ENCODE data around the gene RAD21L1. TPM values are rescaled to one million over a fixed set of nuclear protein-coding genes. Genes with fewer than 3 reads are reported as not detected.
"Not testable (repeated sequence)": the region's sequence is repeated elsewhere in the genome, so short reads cannot be mapped to it uniquely, and the experiment has no call there.

The RAD21L1 gene
- total RNA-seq, 5 donors from 2014 or later (not counting 1 experiment from before 2014, with no cell fraction given), result 0.73 to 1.6 (median 0.88) TPM; not detected in 2

DNA sequence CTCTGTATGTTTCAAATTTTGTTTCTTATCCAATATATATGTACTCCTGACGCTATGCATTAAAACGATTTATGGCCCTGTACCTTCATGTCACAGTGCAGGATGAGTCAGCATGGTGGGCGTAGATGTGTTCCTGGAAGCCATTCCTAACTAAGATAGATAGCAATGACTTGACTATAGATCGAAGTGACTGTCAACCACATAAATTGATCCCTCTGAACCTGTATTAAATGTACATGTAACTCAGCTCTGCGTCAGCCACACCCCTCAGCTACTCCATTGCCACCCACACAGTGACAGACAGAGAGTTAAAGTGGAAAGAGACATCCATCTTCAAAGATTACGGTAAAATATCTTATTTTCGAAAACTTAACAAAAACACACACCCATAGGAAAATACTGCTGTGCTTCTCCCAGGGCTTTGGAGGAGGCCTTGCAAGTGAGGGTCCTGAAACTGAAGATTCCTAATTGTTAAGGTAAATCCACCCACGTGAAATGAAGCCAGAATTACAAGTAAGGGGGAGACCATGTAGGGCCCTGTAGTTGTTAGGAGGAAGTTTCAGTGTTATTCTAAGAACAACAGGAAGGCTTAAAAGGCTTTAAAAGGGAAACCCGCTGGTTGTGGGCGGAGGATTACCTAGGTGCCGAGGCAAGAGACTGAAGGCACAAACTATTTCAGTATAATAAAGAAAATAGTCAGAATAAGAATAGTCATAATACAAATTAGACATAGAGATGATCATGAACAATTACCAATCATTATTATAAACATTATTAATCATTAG, 10.3 kb upstream of the RAD21L1 start:
- Mint-ChIP-seq H3K4me3 (peak overlapping the region; percentile 44 to 66 (median 48)), H3K36me3 (no peaks in the 10 kb centered on the region), H3K9me3 (no peaks in the 10 kb centered on the region), H3K27me3 (peaks cover 5 to 14% of the 10 kb centered on the region in 2 donors), H3K27ac (peak overlapping the region; percentile 95 to 97), H3K4me1 (peaks cover 38 to 50% (median 49%) of the 10 kb centered on the region in 3 donors)
- WGBS (ENCODE audit: insufficient coverage), result 39% methylated on average over 2 of the region's 11 CpGs
- POLR2A ChIA-PET, result no interaction called here
- CTCF ChIA-PET, result no interaction called here
- H3K36me3 ChIP-seq (ENCODE audit: control insufficient read depth in 2 of 2, extremely low read depth in 1 of 2, insufficient read depth in 1 of 2, low read length in 1 of 2), result no peaks in the 10 kb centered on the region
- ATAC-seq (replicated peaks in 1 of 4) (peak; percentile 73 to 87 (median 82)), DNase-seq (peak in 12 of 35 experiments; percentile 8 to 45 (median 27))
- H3K9me3 ChIP-seq, result no peaks in the 10 kb centered on the region
- peak overlapping the region; percentile 54 for H3K27ac ChIP-seq (ENCODE audit: low read length)
- H3K4me3 ChIP-seq (ENCODE audit: control insufficient read depth in 1 of 2, extremely low read depth in 1 of 2, low read length in 1 of 2), result no peak overlapping the region
- peaks cover 0 to 6% of the 10 kb centered on the region in 2 experiments for H3K27me3 ChIP-seq (replicated peaks in 1 of 2; ENCODE audit: control insufficient read depth in 2 of 2, extremely low read depth in 1 of 2, insufficient read depth in 2 of 2, low read length in 1 of 2)
- peaks cover 6 to 24% of the 10 kb centered on the region in 2 experiments for H3K4me1 ChIP-seq (ENCODE audit: control insufficient read depth in 1 of 2, extremely low read depth in 1 of 2, insufficient read depth in 2 of 2, low read length in 2 of 2)

DNA sequence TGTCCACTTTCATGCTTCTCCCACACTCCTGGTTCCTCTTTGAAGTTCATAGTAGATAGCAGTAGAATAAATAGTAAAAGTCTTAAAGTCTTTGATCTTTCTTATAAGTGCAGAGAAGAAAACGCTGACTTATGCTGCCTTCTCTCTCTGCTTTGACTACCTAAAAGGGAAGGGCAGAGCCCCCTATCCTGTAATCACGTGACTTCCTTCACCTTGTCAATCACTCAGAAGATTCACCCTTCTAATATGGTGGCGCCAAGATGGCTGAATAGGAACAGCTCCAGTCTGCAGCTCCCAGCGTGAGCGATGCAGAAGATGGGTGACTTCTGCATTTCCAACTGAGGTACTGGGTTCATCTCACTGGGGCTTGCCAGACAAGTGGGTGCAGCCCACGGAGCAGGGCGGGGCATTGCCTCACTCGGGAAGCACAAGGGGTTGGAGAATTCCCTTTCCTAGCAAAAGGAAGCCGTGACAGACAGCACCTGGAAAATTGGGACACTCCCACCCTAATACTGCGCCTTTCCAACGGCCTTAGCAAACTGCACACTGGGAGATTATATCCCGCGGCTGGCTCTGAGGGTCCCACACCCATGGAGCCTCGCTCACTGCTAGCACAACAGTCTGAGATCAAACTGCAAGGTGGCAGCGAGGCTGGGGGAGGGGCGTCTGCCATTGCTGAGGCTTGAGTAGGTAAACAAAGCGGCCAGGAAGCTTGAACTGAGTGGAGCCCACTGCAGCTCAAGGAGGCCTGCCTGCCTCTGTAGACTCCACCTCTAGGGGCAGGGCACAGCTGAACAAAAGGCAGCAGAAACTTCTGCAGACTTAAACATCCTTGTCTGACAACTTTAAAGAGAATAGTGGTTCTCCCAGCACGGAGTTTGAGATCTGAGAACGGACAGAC, 9.1 kb upstream of the RAD21L1 start:
- ATAC-seq (replicated peaks in 1 of 4); POLR2A ChIA-PET: not testable (repeated sequence)

DNA sequence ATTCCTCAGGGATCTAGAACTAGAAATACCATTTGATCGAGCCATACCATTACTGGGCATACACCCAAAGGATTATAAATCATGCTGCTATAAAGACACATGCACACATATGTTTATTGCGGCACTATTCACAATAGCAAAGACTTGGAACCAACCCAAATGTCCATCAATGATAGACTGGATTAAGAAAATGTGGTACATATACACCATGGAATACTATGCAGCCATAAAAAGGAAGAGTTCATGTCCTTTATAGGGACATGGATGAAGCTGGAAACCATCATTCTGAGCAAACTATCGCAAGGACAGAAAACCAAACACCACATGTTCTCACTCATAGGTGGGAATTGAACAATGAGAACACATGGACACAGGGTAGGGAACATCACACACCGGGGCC, 3.1 kb upstream of the RAD21L1 start:
- H3K27ac Mint-ChIP-seq; H3K27ac ChIP-seq (ENCODE audit: low read length); H3K4me3 Mint-ChIP-seq; H3K36me3 Mint-ChIP-seq; H3K9me3 ChIP-seq; H3K36me3 ChIP-seq (ENCODE audit: control insufficient read depth in 2 of 2, extremely low read depth in 1 of 2, insufficient read depth in 1 of 2, low read length in 1 of 2); POLR2A ChIA-PET; ATAC-seq (replicated peaks in 1 of 4); H3K9me3 Mint-ChIP-seq; DNase-seq; H3K4me3 ChIP-seq (ENCODE audit: control insufficient read depth in 1 of 2, extremely low read depth in 1 of 2, low read length in 1 of 2); CTCF ChIA-PET: not testable (repeated sequence)
- no CpG with 5 or more reads among the region's 4 CpGs for WGBS (ENCODE audit: insufficient coverage)
- Mint-ChIP-seq H3K27me3 (peaks cover 0 to 10% of the 10 kb centered on the region in 2 donors), H3K4me1 (peaks cover 11 to 29% (median 13%) of the 10 kb centered on the region in 3 donors)
- Histone ChIP-seq H3K4me1 (ENCODE audit: control insufficient read depth in 1 of 2, extremely low read depth in 1 of 2, insufficient read depth in 2 of 2, low read length in 2 of 2) (peaks cover 4 to 16% of the 10 kb centered on the region in 2 experiments), H3K27me3 (replicated peaks in 1 of 2; ENCODE audit: control insufficient read depth in 2 of 2, extremely low read depth in 1 of 2, insufficient read depth in 2 of 2, low read length in 1 of 2) (peaks cover 4 to 13% of the 10 kb centered on the region in 2 experiments)

More for the DNA sequence above, 9.1 kb upstream of the RAD21L1 start:
- not testable (repeated sequence) for H3K36me3 Mint-ChIP-seq; H3K27me3 ChIP-seq (replicated peaks in 1 of 2; ENCODE audit: control insufficient read depth in 2 of 2, extremely low read depth in 1 of 2, insufficient read depth in 2 of 2, low read length in 1 of 2); H3K9me3 ChIP-seq; H3K9me3 Mint-ChIP-seq; H3K27ac ChIP-seq (ENCODE audit: low read length); H3K36me3 ChIP-seq (ENCODE audit: control insufficient read depth in 2 of 2, extremely low read depth in 1 of 2, insufficient read depth in 1 of 2, low read length in 1 of 2); H3K4me3 ChIP-seq (ENCODE audit: control insufficient read depth in 1 of 2, extremely low read depth in 1 of 2, low read length in 1 of 2)
- Mint-ChIP-seq H3K4me3 (peak overlapping the region in 1 of 3 donors; percentile 66), H3K27ac (peak overlapping the region; percentile 74 to 85), H3K27me3 (peaks cover 5 to 13% of the 10 kb centered on the region in 2 donors), H3K4me1 (peaks cover 38 to 50% (median 50%) of the 10 kb centered on the region in 3 donors)
- CTCF ChIA-PET, result interaction anchor here in 1 of 2 donors (0.6 kb wide), 1 partner anchor 293 kb away, joined by 3 read pairs; no protein-coding TSS in a partner anchor
- H3K4me1 ChIP-seq (ENCODE audit: control insufficient read depth in 1 of 2, extremely low read depth in 1 of 2, insufficient read depth in 2 of 2, low read length in 2 of 2), result peaks cover 6 to 24% of the 10 kb centered on the region in 2 experiments
- DNase-seq, result peak in 14 of 35 experiments; percentile 12 to 59 (median 29)
- WGBS (ENCODE audit: insufficient coverage), result 80% methylated on average over 11 of the region's 19 CpGs

DNA sequence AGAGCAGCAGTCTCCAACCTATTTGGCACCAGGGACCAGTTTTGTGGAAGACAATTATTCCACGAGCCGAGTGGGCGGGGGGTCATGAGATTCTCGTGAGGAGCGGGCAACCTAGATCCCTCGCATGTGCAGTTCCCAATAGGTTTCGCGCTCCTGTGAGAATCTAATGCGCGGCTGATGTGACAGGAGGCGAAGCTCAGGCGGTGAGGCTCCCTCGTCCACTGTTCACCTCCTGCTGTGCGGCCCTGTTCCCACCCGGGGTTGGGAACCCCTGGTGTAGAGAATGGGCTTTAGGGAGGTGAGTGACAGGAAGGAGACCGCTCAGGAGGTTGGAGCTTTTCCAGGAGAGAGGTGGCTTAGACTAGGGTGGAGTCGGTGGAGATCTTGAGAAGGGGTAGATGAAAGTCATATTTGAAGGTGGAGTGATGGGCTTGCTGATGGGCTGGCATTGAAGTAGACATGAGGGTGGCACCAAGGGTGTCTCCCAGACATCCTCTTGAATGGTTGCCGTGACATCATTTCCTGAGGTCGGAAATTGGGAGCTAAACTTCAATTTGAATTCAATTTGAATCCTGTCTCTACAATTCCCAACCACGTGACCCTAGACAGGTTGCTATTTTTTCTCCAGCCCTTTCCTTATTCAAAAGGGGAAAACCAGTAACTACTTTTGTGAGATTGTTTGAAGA, 1.5 kb upstream of the RAD21L1 start:
- Mint-ChIP-seq H3K27me3 (peaks cover 3 to 9% of the 10 kb centered on the region in 2 donors), H3K4me3 (peak overlapping the region; percentile 1 to 86 (median 62)), H3K27ac (peak overlapping the region in 1 of 2 donors; percentile 55), H3K4me1 (peaks cover 9 to 23% (median 11%) of the 10 kb centered on the region in 3 donors), H3K36me3 (no peaks in the 10 kb centered on the region), H3K9me3 (peaks cover 0 to 4% (median 0%) of the 10 kb centered on the region in 3 donors)
- Histone ChIP-seq H3K27me3 (replicated peaks in 1 of 2; ENCODE audit: control insufficient read depth in 2 of 2, extremely low read depth in 1 of 2, insufficient read depth in 2 of 2, low read length in 1 of 2) (peaks cover 14 to 16% of the 10 kb centered on the region in 2 experiments), H3K4me3 (ENCODE audit: control insufficient read depth in 1 of 2, extremely low read depth in 1 of 2, low read length in 1 of 2) (no peak overlapping the region), H3K27ac (ENCODE audit: low read length) (no peak overlapping the region), H3K9me3 (no peaks in the 10 kb centered on the region), H3K4me1 (ENCODE audit: control insufficient read depth in 1 of 2, extremely low read depth in 1 of 2, insufficient read depth in 2 of 2, low read length in 2 of 2) (peaks cover 4 to 16% of the 10 kb centered on the region in 2 experiments), H3K36me3 (ENCODE audit: control insufficient read depth in 2 of 2, extremely low read depth in 1 of 2, insufficient read depth in 1 of 2, low read length in 1 of 2) (no peaks in the 10 kb centered on the region)
- ATAC-seq (replicated peaks in 1 of 4), result no peak
- DNase-seq, result peak in 2 of 35 experiments; percentile 8 to 39
- ChIA-PET CTCF (no interaction called here), POLR2A (no interaction called here)
- 91% methylated on average over 19 of the region's 20 CpGs for WGBS (ENCODE audit: insufficient coverage)

DNA sequence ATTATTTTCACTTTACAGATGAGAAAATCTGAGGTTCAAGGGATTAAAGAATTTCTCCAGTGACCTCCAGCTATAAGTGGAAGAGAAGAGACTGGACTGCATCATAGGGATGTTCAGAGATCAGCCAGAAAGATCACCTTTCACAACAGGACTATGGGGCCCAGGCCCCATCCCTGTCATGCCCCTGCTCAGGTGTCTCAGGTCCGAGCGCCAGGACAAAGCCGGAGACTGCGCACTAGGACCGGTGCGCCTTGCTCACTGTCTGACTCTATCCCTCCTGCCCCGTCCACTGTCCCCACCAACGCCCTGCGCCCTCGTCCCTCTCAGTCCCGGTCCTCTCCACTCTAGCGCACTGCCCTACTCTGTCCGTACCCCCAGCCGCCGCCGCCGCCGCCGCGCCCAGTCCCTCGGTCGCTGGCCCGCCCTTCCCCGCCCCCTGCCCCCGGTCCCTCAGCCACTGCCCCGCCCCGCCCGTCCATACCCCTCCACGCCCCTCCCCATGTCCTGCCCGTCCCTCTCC, 521 bp upstream of the RAD21L1 start:
- ATAC-seq (replicated peaks in 1 of 4) (peak in 3 of 4 experiments; percentile 33 to 36 (median 35)), DNase-seq (peak in 1 of 35 experiments; percentile 33)
- Mint-ChIP-seq H3K27me3 (peaks cover 8 to 17% of the 10 kb centered on the region in 2 donors), H3K9me3 (peaks cover 0 to 4% (median 0%) of the 10 kb centered on the region in 3 donors), H3K27ac (peak overlapping the region; percentile 36 to 69), H3K4me3 (peak overlapping the region; percentile 67 to 86 (median 75)), H3K36me3 (no peaks in the 10 kb centered on the region), H3K4me1 (peaks cover 9 to 23% (median 11%) of the 10 kb centered on the region in 3 donors)
- WGBS (ENCODE audit: insufficient coverage), result 23% methylated on average over 11 of the region's 30 CpGs
- Histone ChIP-seq H3K9me3 (no peaks in the 10 kb centered on the region), H3K4me3 (ENCODE audit: control insufficient read depth in 1 of 2, extremely low read depth in 1 of 2, low read length in 1 of 2) (peak overlapping the region in 1 of 2 donors; percentile 32), H3K36me3 (ENCODE audit: control insufficient read depth in 2 of 2, extremely low read depth in 1 of 2, insufficient read depth in 1 of 2, low read length in 1 of 2) (no peaks in the 10 kb centered on the region), H3K27me3 (replicated peaks in 1 of 2; ENCODE audit: control insufficient read depth in 2 of 2, extremely low read depth in 1 of 2, insufficient read depth in 2 of 2, low read length in 1 of 2) (peaks cover 16 to 19% of the 10 kb centered on the region in 2 experiments), H3K27ac (ENCODE audit: low read length) (no peak overlapping the region), H3K4me1 (ENCODE audit: control insufficient read depth in 1 of 2, extremely low read depth in 1 of 2, insufficient read depth in 2 of 2, low read length in 2 of 2) (peaks cover 4 to 16% of the 10 kb centered on the region in 2 experiments)
- POLR2A ChIA-PET, result interaction anchor here in 1 of 2 donors (0.8 kb wide), 1 partner anchor 877 kb away, joined by 3 read pairs; the partner anchor contains the start of gene STK35
- CTCF ChIA-PET, result no interaction called here
